ENCODE data around the gene TRERF1. TPM values are rescaled to one million over a fixed set of nuclear protein-coding genes. Genes with fewer than 3 reads are reported as not detected.
"Not testable (repeated sequence)": the region's sequence is repeated elsewhere in the genome, so short reads cannot be mapped to it uniquely, and the experiment has no call there.

TRERF1 gene
- total RNA-seq, 2 donors from 2014 or later: 37.2 to 43.0 TPM

GRCh38 chr6:42324656-42325324 lies 126.9 kb downstream of the TRERF1 start:
- not testable (repeated sequence) for H3K27me3 Mint-ChIP-seq (ENCODE audit: low read depth); ATAC-seq (replicated peaks in 1 of 2); H3K9me3 Mint-ChIP-seq; H3K27ac Mint-ChIP-seq; H3K4me3 Mint-ChIP-seq; DNase-seq
- Mint-ChIP-seq H3K4me1 (ENCODE audit: low read depth) (peaks cover 26% of the 10 kb centered on the region), H3K36me3 (ENCODE audit: insufficient read depth in 2 of 2) (peaks cover 5 to 16% of the 10 kb centered on the region in 2 donors)

- H3K36me3 Mint-ChIP-seq (ENCODE audit: insufficient read depth in 2 of 2): peaks cover 5 to 16% of the 10 kb centered on the region in 2 donors
- no peaks in the 10 kb centered on the region for H3K27me3 Mint-ChIP-seq (ENCODE audit: low read depth)
- no peak overlapping the region for H3K4me3 Mint-ChIP-seq
- no peak for ATAC-seq (replicated peaks in 1 of 2)
- H3K9me3 Mint-ChIP-seq: peaks cover 2 to 5% of the 10 kb centered on the region in 2 donors
- no peak overlapping the region for H3K27ac Mint-ChIP-seq
- H3K4me1 Mint-ChIP-seq (ENCODE audit: low read depth): peaks cover 36% of the 10 kb centered on the region
- DNase-seq: no peak
Measured at GRCh38 chr6:42322676-42323075, 129.1 kb downstream of the TRERF1 start.

- ATAC-seq (replicated peaks in 1 of 2): no peak
- H3K36me3 Mint-ChIP-seq (ENCODE audit: insufficient read depth in 2 of 2): peaks cover 5 to 16% of the 10 kb centered on the region in 2 donors
Measured at GRCh38 chr6:42321976-42322375, 129.8 kb downstream of the TRERF1 start.

GRCh38 chr6:42320762-42321161 lies 131.0 kb downstream of the TRERF1 start:
- Mint-ChIP-seq H3K27ac (peak overlapping the region; percentile 69), H3K4me1 (ENCODE audit: low read depth) (peaks cover 50% of the 10 kb centered on the region), H3K27me3 (ENCODE audit: low read depth) (no peaks in the 10 kb centered on the region), H3K4me3 (peak overlapping the region; percentile 7 to 39), H3K36me3 (ENCODE audit: insufficient read depth in 2 of 2) (peaks cover 5 to 16% of the 10 kb centered on the region in 2 donors), H3K9me3 (peaks cover 2 to 5% of the 10 kb centered on the region in 2 donors)
- DNase-seq: no peak
- no peak for ATAC-seq (replicated peaks in 1 of 2)

More at GRCh38 chr6:42321976-42322375, 129.8 kb downstream of the TRERF1 start:
- Mint-ChIP-seq H3K4me1 (ENCODE audit: low read depth) (peaks cover 43% of the 10 kb centered on the region), H3K27me3 (ENCODE audit: low read depth) (no peaks in the 10 kb centered on the region), H3K9me3 (peaks cover 2 to 5% of the 10 kb centered on the region in 2 donors), H3K4me3 (peak overlapping the region; percentile 27 to 71), H3K27ac (peak overlapping the region; percentile 94)
- no peak for DNase-seq

- H3K36me3 Mint-ChIP-seq (ENCODE audit: insufficient read depth in 2 of 2): peaks cover 2 to 11% of the 10 kb centered on the region in 2 donors
- H3K27me3 Mint-ChIP-seq (ENCODE audit: low read depth): no peaks in the 10 kb centered on the region
- H3K4me1 Mint-ChIP-seq (ENCODE audit: low read depth): peaks cover 72% of the 10 kb centered on the region
- DNase-seq (no peak), ATAC-seq (replicated peaks in 1 of 2) (no peak)
- H3K27ac Mint-ChIP-seq: no peak overlapping the region
- no peak overlapping the region for H3K4me3 Mint-ChIP-seq
- no peaks in the 10 kb centered on the region for H3K9me3 Mint-ChIP-seq
Measured at GRCh38 chr6:42318480-42318879, 133.2 kb downstream of the TRERF1 start.

- Mint-ChIP-seq H3K27me3 (ENCODE audit: low read depth) (no peaks in the 10 kb centered on the region), H3K27ac (peak overlapping the region; percentile 78), H3K4me3 (peak overlapping the region; percentile 46 to 48), H3K36me3 (ENCODE audit: insufficient read depth in 2 of 2) (peaks cover 2 to 11% of the 10 kb centered on the region in 2 donors), H3K9me3 (no peaks in the 10 kb centered on the region), H3K4me1 (ENCODE audit: low read depth) (peaks cover 80% of the 10 kb centered on the region)
- DNase-seq (no peak), ATAC-seq (replicated peaks in 1 of 2) (no peak)
Measured at GRCh38 chr6:42316981-42317380, 134.7 kb downstream of the TRERF1 start.

GRCh38 chr6:42315991-42316970 lies 135.4 kb downstream of the TRERF1 start:
- peak; percentile 82 to 84 for ATAC-seq (replicated peaks in 1 of 2)

GRCh38 chr6:42315259-42315990 lies 136.3 kb downstream of the TRERF1 start:
- H3K36me3 Mint-ChIP-seq (ENCODE audit: insufficient read depth in 2 of 2): peaks cover 4 to 6% of the 10 kb centered on the region in 2 donors
- DNase-seq (no peak), ATAC-seq (replicated peaks in 1 of 2) (peak; percentile 12 to 23)
- H3K4me3 Mint-ChIP-seq: peak overlapping the region; percentile 15 to 54
- H3K9me3 Mint-ChIP-seq: no peaks in the 10 kb centered on the region
- H3K4me1 Mint-ChIP-seq (ENCODE audit: low read depth): peaks cover 67% of the 10 kb centered on the region
- peak overlapping the region; percentile 36 for H3K27ac Mint-ChIP-seq
- H3K27me3 Mint-ChIP-seq (ENCODE audit: low read depth): no peaks in the 10 kb centered on the region

More at GRCh38 chr6:42315991-42316970, 135.4 kb downstream of the TRERF1 start:
- Mint-ChIP-seq H3K4me1 (ENCODE audit: low read depth) (peaks cover 73% of the 10 kb centered on the region), H3K27ac (peak overlapping the region; percentile 78), H3K9me3 (no peaks in the 10 kb centered on the region), H3K4me3 (peak overlapping the region; percentile 46 to 48), H3K36me3 (ENCODE audit: insufficient read depth in 2 of 2) (peaks cover 2 to 9% of the 10 kb centered on the region in 2 donors), H3K27me3 (ENCODE audit: low read depth) (no peaks in the 10 kb centered on the region)
- DNase-seq: peak; percentile 58 to 68

- ATAC-seq (replicated peaks in 1 of 2) (no peak), DNase-seq (no peak)
- Mint-ChIP-seq H3K36me3 (ENCODE audit: insufficient read depth in 2 of 2) (peaks cover 4 to 6% of the 10 kb centered on the region in 2 donors), H3K4me1 (ENCODE audit: low read depth) (peaks cover 71% of the 10 kb centered on the region), H3K27me3 (ENCODE audit: low read depth) (no peaks in the 10 kb centered on the region), H3K4me3 (peak overlapping the region in 1 of 2 donors; percentile 15), H3K27ac (peak overlapping the region; percentile 5), H3K9me3 (no peaks in the 10 kb centered on the region)
Measured at GRCh38 chr6:42314571-42315258, 137.0 kb downstream of the TRERF1 start.

GRCh38 chr6:42313941-42314570 lies 137.7 kb downstream of the TRERF1 start:
- DNase-seq (no peak), ATAC-seq (replicated peaks in 1 of 2) (no peak)
- H3K9me3 Mint-ChIP-seq: no peaks in the 10 kb centered on the region
- peaks cover 4 to 6% of the 10 kb centered on the region in 2 donors for H3K36me3 Mint-ChIP-seq (ENCODE audit: insufficient read depth in 2 of 2)
- H3K4me1 Mint-ChIP-seq (ENCODE audit: low read depth): peaks cover 67% of the 10 kb centered on the region
- H3K4me3 Mint-ChIP-seq: peak overlapping the region in 1 of 2 donors; percentile 67
- H3K27me3 Mint-ChIP-seq (ENCODE audit: low read depth): no peaks in the 10 kb centered on the region
- H3K27ac Mint-ChIP-seq: peak overlapping the region; percentile 83

GRCh38 chr6:42313038-42313437 lies 138.7 kb downstream of the TRERF1 start:
- no peak for DNase-seq
- H3K27ac Mint-ChIP-seq: peak overlapping the region; percentile 83

GRCh38 chr6:42307141-42307470 lies 144.6 kb downstream of the TRERF1 start:
- Mint-ChIP-seq H3K27ac (no peak overlapping the region), H3K9me3 (no peaks in the 10 kb centered on the region), H3K27me3 (ENCODE audit: low read depth) (no peaks in the 10 kb centered on the region), H3K4me3 (no peak overlapping the region), H3K36me3 (ENCODE audit: insufficient read depth in 2 of 2) (peaks cover 4 to 6% of the 10 kb centered on the region in 2 donors), H3K4me1 (ENCODE audit: low read depth) (peaks cover 15% of the 10 kb centered on the region)
- ATAC-seq (replicated peaks in 1 of 2): no peak
- no peak for DNase-seq

More at GRCh38 chr6:42313038-42313437, 138.7 kb downstream of the TRERF1 start:
- peaks cover 62% of the 10 kb centered on the region for H3K4me1 Mint-ChIP-seq (ENCODE audit: low read depth)
- H3K4me3 Mint-ChIP-seq: peak overlapping the region; percentile 52 to 67
- H3K36me3 Mint-ChIP-seq (ENCODE audit: insufficient read depth in 2 of 2): peaks cover 4 to 6% of the 10 kb centered on the region in 2 donors
- ATAC-seq (replicated peaks in 1 of 2): peak in 1 of 2 donors; percentile 34
- H3K27me3 Mint-ChIP-seq (ENCODE audit: low read depth): no peaks in the 10 kb centered on the region
- H3K9me3 Mint-ChIP-seq: no peaks in the 10 kb centered on the region

Data from activated T-cell treated with anti-CD3 and anti-CD28 coated beads, Interleukin-2, amount 50 U/mL, for 72 hours (primary cell).